Brain microvascular endothelial cell (primary cell): ENCODE results near the gene CCDC28A.

ENCODE experiments used
- DNase-seq: peaks from one replicate; pipeline ENCODE4 v3.0.0-alpha.2; 2020
- H3K27ac ChIP-seq: fragments of 250-450 bp; sonication (Bioruptor Pico); 2 replicates; pipeline ENCODE4 v1.5.1; 2020; ENCODE audit warnings: mild to moderate bottlenecking, moderate library complexity
- H3K27me3 ChIP-seq: fragments of 250-450 bp; sonication (Bioruptor Pico); replicated peaks from 2 replicates; pipeline ENCODE4 v1.5.1; 2020; ENCODE audit warnings: mild to moderate bottlenecking
- H3K36me3 ChIP-seq: fragments of 250-450 bp; sonication (Bioruptor Pico); replicated peaks from 2 replicates; pipeline ENCODE4 v1.5.1; 2020; ENCODE audit warnings: mild to moderate bottlenecking
- H3K4me3 ChIP-seq: 2 replicates; pipeline ENCODE4 v1.5.1; 2011; ENCODE audit warnings: low read depth, mild to moderate bottlenecking, control low read depth, low read length, moderate library complexity
- CTCF ChIP-seq: IDR thresholded peaks from 2 replicates; pipeline ENCODE4 v1.5.1; 2011; ENCODE audit warnings: low read depth, mild to moderate bottlenecking, moderate library complexity, low read length, control low read depth, inconsistent platforms; ENCODE audit errors: missing control alignments
- in situ Hi-C: cut with HindIII; loops from 2 replicates; pipeline ENCODE4 v1.10.0; 2017; ENCODE audit warnings: low sequenced_read_pairs, low pct_ligation_motif_present

CCDC28A gene

GRCh38 chr6:138778331-138778730 lies 4.8 kb downstream of the CCDC28A start:
- Histone ChIP-seq H3K27me3 (no peaks in the 10 kb centered on the region), H3K36me3 (no peaks in the 10 kb centered on the region), H3K27ac (no peak overlapping the region), H3K4me3 (no peak overlapping the region)
- TF ChIP-seq CTCF, result no peak
- no peak for DNase-seq
- in situ Hi-C loops, result no loop called here

- Histone ChIP-seq H3K36me3 (no peaks in the 10 kb centered on the region), H3K27ac (no peak overlapping the region), H3K4me3 (no peak overlapping the region), H3K27me3 (no peaks in the 10 kb centered on the region)
- in situ Hi-C loops, result no loop called here
- no peak for DNase-seq
- TF ChIP-seq CTCF, result no peak
Measured at GRCh38 chr6:138782243-138782642, 8.7 kb downstream of the CCDC28A start.

GRCh38 chr6:138785079-138785478 lies 11.5 kb downstream of the CCDC28A start:
- TF ChIP-seq CTCF, result no peak
- no peaks in the 10 kb centered on the region for H3K36me3 ChIP-seq
- in situ Hi-C loops, result no loop called here

GRCh38 chr6:138785980-138786379 lies 12.4 kb downstream of the CCDC28A start:
- no peak for TF ChIP-seq CTCF
- in situ Hi-C loops, result no loop called here
- Histone ChIP-seq H3K27ac (no peak overlapping the region), H3K4me3 (no peak overlapping the region), H3K27me3 (no peaks in the 10 kb centered on the region), H3K36me3 (no peaks in the 10 kb centered on the region)
- DNase-seq, result no peak

More at GRCh38 chr6:138785079-138785478, 11.5 kb downstream of the CCDC28A start:
- no peaks in the 10 kb centered on the region for H3K27me3 ChIP-seq
- no peak for DNase-seq
- no peak overlapping the region for H3K27ac ChIP-seq
- no peak overlapping the region for H3K4me3 ChIP-seq

- in situ Hi-C loops, result no loop called here
- Histone ChIP-seq H3K36me3 (peaks cover 4% of the 10 kb centered on the region), H3K27me3 (no peaks in the 10 kb centered on the region), H3K4me3 (no peak overlapping the region), H3K27ac (no peak overlapping the region)
- TF ChIP-seq CTCF, result no peak
- DNase-seq, result no peak
Measured at GRCh38 chr6:138787138-138787537, 13.6 kb downstream of the CCDC28A start.

- Histone ChIP-seq H3K27me3 (no peaks in the 10 kb centered on the region), H3K36me3 (peaks cover 4% of the 10 kb centered on the region), H3K4me3 (peak within 1 kb of the TSS; percentile 55), H3K27ac (no peak within 1 kb of the TSS)
- in situ Hi-C loops, result no loop called here
- peak; percentile 49 for DNase-seq
- TF ChIP-seq CTCF, result no peak
Measured at GRCh38 chr6:138795809-138796603, 22.4 kb downstream of the CCDC28A start, which contains the start of gene ECT2L. Gene ECT2L, plus strand, starts transcription at chr6:138796087. Its CDS starts 17,188 bp downstream, at chr6:138813275.
